C4-2B (cell line): ENCODE measurements around the gene PCNT.

Source experiments
- ZFX ChIP-seq: fragments of 450-650 bp; IDR thresholded peaks from 2 replicates; pipeline ENCODE4 v1.6.1; 2017
- TF ChIP-seq, protein P1 (sequence below): fragments of 450-650 bp; conservative IDR thresholded peaks from 2 replicates; pipeline ENCODE4 v1.5.1; 2017; ENCODE audit warnings: mild to moderate bottlenecking

GRCh38 chr21:46437096-46437498 lies 113.1 kb downstream of the PCNT start:
- TF ChIP-seq, protein P1, sequence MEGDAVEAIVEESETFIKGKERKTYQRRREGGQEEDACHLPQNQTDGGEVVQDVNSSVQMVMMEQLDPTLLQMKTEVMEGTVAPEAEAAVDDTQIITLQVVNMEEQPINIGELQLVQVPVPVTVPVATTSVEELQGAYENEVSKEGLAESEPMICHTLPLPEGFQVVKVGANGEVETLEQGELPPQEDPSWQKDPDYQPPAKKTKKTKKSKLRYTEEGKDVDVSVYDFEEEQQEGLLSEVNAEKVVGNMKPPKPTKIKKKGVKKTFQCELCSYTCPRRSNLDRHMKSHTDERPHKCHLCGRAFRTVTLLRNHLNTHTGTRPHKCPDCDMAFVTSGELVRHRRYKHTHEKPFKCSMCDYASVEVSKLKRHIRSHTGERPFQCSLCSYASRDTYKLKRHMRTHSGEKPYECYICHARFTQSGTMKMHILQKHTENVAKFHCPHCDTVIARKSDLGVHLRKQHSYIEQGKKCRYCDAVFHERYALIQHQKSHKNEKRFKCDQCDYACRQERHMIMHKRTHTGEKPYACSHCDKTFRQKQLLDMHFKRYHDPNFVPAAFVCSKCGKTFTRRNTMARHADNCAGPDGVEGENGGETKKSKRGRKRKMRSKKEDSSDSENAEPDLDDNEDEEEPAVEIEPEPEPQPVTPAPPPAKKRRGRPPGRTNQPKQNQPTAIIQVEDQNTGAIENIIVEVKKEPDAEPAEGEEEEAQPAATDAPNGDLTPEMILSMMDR: no peak
- no peak for TF ChIP-seq ZFX
